Effector memory CD4-positive, alpha-beta T cell (primary cell): ENCODE results near the gene GNA15.

Source experiments
- DNase-seq, 3 donors: peaks; one replicate each; pipeline ENCODE4 v3.0.0-alpha.2; 2020
- H3K27ac ChIP-seq: 2 replicates; pipeline ENCODE4 v1.7.0; 2013; ENCODE audit warnings: mild to moderate bottlenecking, low read length, moderate library complexity; ENCODE audit not compliant: insufficient read depth, poor library complexity, severe bottlenecking
- H3K27me3 ChIP-seq: replicated peaks from 2 replicates; pipeline ENCODE4 v1.7.0; 2013; ENCODE audit warnings: mild to moderate bottlenecking, low read length; ENCODE audit not compliant: insufficient read depth, control insufficient read depth, poor library complexity, severe bottlenecking
- H3K36me3 ChIP-seq: 2 replicates; pipeline ENCODE4 v1.7.0; 2013; ENCODE audit warnings: mild to moderate bottlenecking, low read length, moderate library complexity; ENCODE audit not compliant: control insufficient read depth, insufficient read depth
- H3K4me1 ChIP-seq: 2 replicates; pipeline ENCODE4 v1.7.0; 2013; ENCODE audit warnings: low read length, mild to moderate bottlenecking; ENCODE audit not compliant: control insufficient read depth, insufficient read depth, poor library complexity, severe bottlenecking
- H3K4me3 ChIP-seq: 2 replicates; pipeline ENCODE4 v1.7.0; 2013; ENCODE audit warnings: low read length, low read depth, mild to moderate bottlenecking; ENCODE audit not compliant: insufficient read depth, poor library complexity, severe bottlenecking
- H3K9me3 ChIP-seq: 2 replicates; pipeline ENCODE4 v1.7.0; 2013; ENCODE audit warnings: mild to moderate bottlenecking, low read length, moderate library complexity; ENCODE audit not compliant: control insufficient read depth

The GNA15 gene

GRCh38 chr19:3098515-3099346 lies 37.1 kb upstream of the GNA15 start:
- H3K27ac ChIP-seq = no peak overlapping the region
- H3K36me3 ChIP-seq = no peaks in the 10 kb centered on the region
- no peaks in the 10 kb centered on the region for H3K9me3 ChIP-seq
- no peak for DNase-seq
- peaks cover 30% of the 10 kb centered on the region for H3K4me1 ChIP-seq
- peaks cover 16% of the 10 kb centered on the region for H3K27me3 ChIP-seq
- peak overlapping the region; percentile 27 for H3K4me3 ChIP-seq

DNA sequence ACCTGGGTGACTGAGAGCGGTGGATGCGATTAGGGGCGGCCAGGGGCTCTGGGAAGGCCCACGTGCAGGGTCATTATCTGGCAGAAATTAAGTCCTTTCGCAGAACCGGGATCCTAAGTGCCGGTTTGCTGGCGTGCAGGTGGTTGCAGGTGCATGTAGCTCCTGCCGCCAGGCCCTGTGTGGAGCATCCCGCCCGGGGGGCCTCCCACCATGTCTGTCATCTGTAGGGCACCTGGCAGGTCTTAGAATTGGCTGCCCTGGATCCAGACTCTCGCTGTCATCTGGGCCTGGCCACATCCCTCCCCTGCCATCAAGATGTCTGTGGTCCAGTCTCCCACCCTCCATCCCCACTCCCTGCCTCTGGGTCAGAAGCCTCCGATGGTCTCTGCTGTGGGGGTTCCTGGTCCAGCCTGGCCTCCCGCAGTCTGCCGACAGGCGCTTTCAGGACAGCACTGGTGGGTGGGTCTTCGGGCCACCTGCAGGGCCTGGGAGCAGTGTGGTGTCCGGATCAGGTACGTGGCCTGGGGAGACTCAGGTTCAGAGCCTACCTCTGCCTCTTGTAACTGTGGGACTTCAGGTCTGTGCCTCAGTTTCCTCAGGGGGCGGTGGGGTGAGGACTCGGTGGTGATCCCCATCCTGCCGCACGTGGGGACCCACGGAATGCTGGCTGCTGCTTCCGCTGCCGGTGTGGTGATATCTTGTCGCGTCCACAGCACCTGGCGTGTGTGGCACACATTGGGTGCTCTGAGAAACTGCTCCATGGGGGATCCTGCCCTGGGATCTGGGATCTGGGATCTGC lies 36.3 kb upstream of the GNA15 start:
- no peak for DNase-seq
- no peaks in the 10 kb centered on the region for H3K36me3 ChIP-seq
- H3K4me1 ChIP-seq = peaks cover 30% of the 10 kb centered on the region
- peaks cover 16% of the 10 kb centered on the region for H3K27me3 ChIP-seq
- H3K9me3 ChIP-seq = no peaks in the 10 kb centered on the region
- peak overlapping the region; percentile 27 for H3K4me3 ChIP-seq
- no peak overlapping the region for H3K27ac ChIP-seq

DNA sequence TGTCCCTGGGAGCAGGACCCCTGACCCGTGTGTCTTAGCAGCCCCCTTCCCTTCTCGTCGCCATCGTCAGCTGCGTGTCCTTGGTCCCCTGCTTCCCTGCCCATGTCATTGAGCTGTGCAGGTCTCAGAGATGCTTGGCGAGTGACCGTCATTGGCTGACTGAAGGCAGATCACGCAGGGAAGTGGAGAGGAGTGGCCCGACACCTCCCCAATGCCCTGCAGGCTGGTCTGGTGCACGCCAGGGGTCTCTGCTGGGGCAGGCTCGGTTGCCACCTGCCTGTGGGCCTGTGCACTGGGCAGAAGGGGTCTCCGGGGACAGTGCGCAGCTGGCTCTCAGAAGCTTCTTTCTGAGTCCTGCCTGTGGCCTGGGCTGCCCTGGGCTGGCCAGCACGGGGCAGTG lies 35.5 kb upstream of the GNA15 start:
- Histone ChIP-seq H3K4me1 (peaks cover 22% of the 10 kb centered on the region), H3K4me3 (no peak overlapping the region), H3K27me3 (peaks cover 9% of the 10 kb centered on the region), H3K27ac (no peak overlapping the region), H3K36me3 (no peaks in the 10 kb centered on the region), H3K9me3 (no peaks in the 10 kb centered on the region)
- DNase-seq = no peak

DNA sequence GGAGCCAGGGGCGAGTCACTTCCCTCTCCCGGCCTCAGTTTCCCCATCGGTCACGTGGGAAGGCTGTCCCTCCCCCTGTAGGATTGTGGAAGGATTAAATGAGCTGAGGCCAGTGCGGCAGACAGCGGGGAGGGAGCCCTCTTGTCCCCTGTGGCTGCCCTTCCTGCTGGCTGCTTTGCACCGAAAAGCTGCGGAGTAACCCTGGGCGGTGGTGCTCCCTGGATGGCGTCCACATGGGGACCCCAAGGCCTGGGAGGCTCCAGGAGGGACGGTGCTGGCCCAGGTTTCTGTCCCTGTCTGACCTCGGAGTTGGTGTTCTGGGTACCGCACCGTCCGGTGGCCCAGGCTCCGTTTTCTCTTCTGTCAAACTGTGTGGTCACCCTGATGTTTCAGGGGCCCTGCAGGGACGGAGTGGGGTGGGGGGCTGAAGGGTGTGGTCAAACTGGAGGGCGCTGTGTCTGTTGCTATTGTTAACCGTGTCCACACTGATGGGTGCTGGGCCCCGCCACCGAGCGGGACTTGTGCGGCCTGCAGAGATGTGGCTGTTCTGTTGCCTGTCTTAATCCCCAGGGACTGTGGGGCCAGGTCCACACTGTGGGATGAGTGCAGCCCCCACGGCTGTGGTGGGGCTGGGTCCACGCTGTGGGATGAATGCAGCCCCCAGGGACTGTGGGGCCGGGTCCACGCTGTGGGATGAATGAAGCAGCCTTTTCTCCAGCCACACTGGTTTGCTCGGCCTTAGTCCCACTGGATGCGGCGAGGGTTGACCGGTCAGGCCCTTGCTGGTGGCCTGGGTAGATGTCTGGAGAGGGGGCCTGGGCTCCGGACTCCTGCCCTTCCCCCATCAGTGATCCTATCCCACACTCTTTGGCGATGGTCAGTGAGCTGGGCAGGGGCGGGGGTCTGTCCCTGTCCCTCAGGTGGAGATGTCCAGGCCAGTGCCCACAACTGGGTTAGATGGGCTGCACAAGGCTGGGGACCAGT lies 34.8 kb upstream of the GNA15 start:
- H3K4me1 ChIP-seq = peaks cover 15% of the 10 kb centered on the region
- H3K9me3 ChIP-seq = no peaks in the 10 kb centered on the region
- no peaks in the 10 kb centered on the region for H3K36me3 ChIP-seq
- H3K27me3 ChIP-seq = peaks cover 6% of the 10 kb centered on the region
- H3K4me3 ChIP-seq = no peak overlapping the region
- DNase-seq = no peak
- no peak overlapping the region for H3K27ac ChIP-seq

- H3K4me1 ChIP-seq = peaks cover 13% of the 10 kb centered on the region
- no peaks in the 10 kb centered on the region for H3K9me3 ChIP-seq
- H3K36me3 ChIP-seq = no peaks in the 10 kb centered on the region
- no peaks in the 10 kb centered on the region for H3K27me3 ChIP-seq
- H3K27ac ChIP-seq = no peak overlapping the region
- no peak overlapping the region for H3K4me3 ChIP-seq
- no peak for DNase-seq
Observed at GRCh38 chr19:3102239-3103140, 33.3 kb upstream of the GNA15 start.

GRCh38 chr19:3104708-3104983 lies 31.2 kb upstream of the GNA15 start:
- Histone ChIP-seq H3K27me3 (no peaks in the 10 kb centered on the region), H3K4me3 (no peak overlapping the region), H3K4me1 (peaks cover 4% of the 10 kb centered on the region), H3K9me3 (no peaks in the 10 kb centered on the region), H3K27ac (no peak overlapping the region), H3K36me3 (no peaks in the 10 kb centered on the region)
- DNase-seq = no peak

- no peaks in the 10 kb centered on the region for H3K36me3 ChIP-seq
- peaks cover 4% of the 10 kb centered on the region for H3K4me1 ChIP-seq
- no peaks in the 10 kb centered on the region for H3K9me3 ChIP-seq
- no peak for DNase-seq
- H3K27ac ChIP-seq = no peak overlapping the region
- no peaks in the 10 kb centered on the region for H3K27me3 ChIP-seq
- H3K4me3 ChIP-seq = no peak overlapping the region
Observed at GRCh38 chr19:3105641-3106508, 30.0 kb upstream of the GNA15 start.

GRCh38 chr19:3106509-3107141 lies 29.2 kb upstream of the GNA15 start:
- Histone ChIP-seq H3K27ac (no peak overlapping the region), H3K9me3 (no peaks in the 10 kb centered on the region), H3K36me3 (no peaks in the 10 kb centered on the region), H3K4me1 (peaks cover 4% of the 10 kb centered on the region), H3K27me3 (no peaks in the 10 kb centered on the region), H3K4me3 (no peak overlapping the region)
- no peak for DNase-seq
